HG02642 (cell line): ENCODE measurements around the gene GJA1.
"Not testable (repeated sequence)": the region's sequence is repeated elsewhere in the genome, so short reads cannot be mapped to it uniquely, and the experiment has no call there.

ENCODE experiments used
- ATAC-seq: cut with Tn5 transposase; IDR thresholded peaks from one replicate; pipeline ENCODE4 v1.9.1; 2021; ENCODE audit warnings: mild to moderate bottlenecking; ENCODE audit not compliant: unreplicated experiment, poor library complexity

Gene GJA1

DNA sequence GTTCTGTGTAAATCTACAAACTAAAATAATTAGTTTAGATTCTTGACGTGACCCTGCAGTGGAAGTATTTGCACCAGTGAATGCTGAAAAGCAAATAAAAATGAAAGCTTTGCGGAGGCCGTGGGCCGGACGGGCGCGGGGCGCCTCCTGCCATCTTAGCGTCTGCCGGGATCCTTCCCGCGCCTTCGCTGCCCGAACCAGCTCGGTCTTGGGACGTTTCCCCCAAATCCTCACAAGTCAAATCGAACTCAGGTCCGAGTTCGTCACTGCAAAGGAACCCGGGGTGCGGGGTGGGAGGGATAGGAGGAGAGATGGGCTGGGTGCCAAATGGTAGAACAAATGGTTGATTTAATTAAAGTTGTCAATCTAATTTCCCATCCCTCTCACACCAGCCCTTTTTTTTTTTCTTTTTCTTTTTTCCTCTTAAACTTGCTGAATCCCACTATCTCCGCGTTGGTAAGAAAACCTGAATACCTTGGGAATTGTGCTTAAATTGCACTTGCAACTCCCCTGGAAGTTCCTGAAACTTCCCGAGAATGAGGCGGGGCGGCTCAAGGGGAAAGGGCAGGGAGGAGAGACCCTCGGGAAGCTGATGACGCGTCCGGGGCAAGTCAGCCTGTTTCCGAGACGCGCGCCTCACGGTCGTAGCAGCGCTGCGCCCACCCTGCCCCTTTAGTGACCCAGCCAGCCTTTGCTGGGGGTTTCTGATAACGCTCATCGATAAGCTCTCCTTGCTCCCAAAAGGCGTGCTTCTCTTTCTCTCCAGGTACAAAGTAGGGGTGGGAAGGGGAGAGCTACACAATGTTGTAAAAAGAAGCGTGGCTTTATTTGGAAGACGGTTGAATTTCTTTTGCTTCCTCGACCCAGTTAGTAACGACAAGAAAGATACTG, 1.8 kb downstream of the GJA1 start:
- peak; percentile 51 for ATAC-seq

GRCh38 chr6:121437851-121438651, 2.6 kb downstream of the GJA1 start:
- ATAC-seq = no peak

DNA sequence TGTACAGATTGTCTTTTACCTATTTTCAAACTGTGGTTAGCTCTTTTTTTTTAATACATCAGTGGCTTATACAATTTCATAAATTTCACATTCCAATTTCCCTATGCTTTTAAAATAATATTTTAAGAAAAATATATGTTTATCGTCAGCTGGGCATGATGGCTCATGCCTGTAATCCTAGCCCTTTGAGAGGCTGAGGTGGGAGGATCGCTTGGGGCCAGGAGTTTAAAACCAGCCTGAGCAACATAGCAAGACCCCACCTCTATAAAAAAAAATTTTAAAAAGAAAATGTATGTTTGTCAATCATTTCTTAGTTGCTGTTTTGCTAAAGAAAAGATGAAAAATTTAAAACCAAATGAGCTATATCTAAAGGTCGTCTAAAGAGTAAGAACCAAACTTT, 3.4 kb downstream of the GJA1 start:
- no peak for ATAC-seq

GRCh38 chr6:121439475-121439874, 4.0 kb downstream of the GJA1 start:
- no peak for ATAC-seq

GRCh38 chr6:121439926-121440325, 4.5 kb downstream of the GJA1 start:
- ATAC-seq = no peak

DNA sequence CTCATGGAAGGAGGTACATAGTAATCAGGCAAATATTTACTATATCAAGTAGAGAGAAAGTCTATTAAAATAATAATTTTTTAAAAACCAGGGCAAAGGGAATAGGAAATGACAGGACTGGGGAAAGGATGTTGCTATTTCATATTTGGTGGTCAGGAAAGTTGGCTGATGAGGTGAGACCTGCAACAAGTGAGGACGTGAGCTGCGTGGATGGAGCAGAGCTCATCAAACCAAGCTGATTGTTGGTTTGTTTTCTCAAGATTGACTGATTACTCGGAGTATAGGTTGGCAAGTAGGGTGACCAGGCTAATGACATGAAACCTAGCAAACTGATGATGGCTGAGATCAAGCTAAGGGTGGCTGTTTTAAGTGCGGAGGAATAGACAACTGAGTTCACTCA, 6.0 kb downstream of the GJA1 start:
- no peak for ATAC-seq

DNA sequence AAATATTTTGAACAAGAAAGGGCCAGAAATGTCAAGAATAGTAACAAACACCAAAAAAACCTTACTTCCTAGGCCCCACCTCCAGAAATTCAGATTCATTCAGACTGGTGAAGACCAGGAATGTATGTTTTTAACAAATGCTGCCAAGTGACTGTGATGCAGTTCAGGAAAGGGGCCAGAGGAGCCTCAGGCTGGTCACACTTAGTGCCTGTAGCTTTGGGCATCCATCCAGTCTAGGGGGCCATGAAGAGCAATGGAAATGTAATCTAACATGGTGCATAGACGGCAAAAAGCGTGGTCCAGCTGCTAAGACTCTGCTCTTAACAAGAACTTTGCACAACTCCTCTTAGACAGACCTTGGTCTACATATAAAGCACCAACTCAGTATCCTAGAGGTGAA, 7.1 kb downstream of the GJA1 start:
- no peak for ATAC-seq

- no peak for ATAC-seq
Measured at GRCh38 chr6:121443971-121444541, 8.6 kb downstream of the GJA1 start.

DNA sequence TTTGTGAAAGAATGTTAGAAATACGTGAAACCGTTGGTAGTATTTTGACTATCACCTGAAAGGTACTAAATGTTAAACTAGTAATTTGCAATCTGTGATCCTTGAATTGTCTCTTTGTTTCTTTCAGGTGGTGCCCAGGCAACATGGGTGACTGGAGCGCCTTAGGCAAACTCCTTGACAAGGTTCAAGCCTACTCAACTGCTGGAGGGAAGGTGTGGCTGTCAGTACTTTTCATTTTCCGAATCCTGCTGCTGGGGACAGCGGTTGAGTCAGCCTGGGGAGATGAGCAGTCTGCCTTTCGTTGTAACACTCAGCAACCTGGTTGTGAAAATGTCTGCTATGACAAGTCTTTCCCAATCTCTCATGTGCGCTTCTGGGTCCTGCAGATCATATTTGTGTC, 11.3 kb downstream of the GJA1 start:
- not testable (repeated sequence) for ATAC-seq

GRCh38 chr6:121447746-121448145, 12.3 kb downstream of the GJA1 start:
- ATAC-seq = not testable (repeated sequence)

DNA sequence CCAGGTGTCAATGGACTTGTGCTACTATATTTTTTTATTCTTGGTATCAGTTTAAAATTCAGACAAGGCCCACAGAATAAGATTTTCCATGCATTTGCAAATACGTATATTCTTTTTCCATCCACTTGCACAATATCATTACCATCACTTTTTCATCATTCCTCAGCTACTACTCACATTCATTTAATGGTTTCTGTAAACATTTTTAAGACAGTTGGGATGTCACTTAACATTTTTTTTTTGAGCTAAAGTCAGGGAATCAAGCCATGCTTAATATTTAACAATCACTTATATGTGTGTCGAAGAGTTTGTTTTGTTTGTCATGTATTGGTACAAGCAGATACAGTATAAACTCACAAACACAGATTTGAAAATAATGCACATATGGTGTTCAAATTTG, 13.1 kb downstream of the GJA1 start:
- ATAC-seq = not testable (repeated sequence)

DNA sequence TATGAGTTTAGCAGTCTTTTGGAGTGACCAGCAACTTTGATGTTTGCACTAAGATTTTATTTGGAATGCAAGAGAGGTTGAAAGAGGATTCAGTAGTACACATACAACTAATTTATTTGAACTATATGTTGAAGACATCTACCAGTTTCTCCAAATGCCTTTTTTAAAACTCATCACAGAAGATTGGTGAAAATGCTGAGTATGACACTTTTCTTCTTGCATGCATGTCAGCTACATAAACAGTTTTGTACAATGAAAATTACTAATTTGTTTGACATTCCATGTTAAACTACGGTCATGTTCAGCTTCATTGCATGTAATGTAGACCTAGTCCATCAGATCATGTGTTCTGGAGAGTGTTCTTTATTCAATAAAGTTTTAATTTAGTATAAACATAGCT, 13.9 kb downstream of the GJA1 start:
- ATAC-seq = no peak

GRCh38 chr6:121450242-121450641, 14.8 kb downstream of the GJA1 start:
- ATAC-seq = no peak

DNA sequence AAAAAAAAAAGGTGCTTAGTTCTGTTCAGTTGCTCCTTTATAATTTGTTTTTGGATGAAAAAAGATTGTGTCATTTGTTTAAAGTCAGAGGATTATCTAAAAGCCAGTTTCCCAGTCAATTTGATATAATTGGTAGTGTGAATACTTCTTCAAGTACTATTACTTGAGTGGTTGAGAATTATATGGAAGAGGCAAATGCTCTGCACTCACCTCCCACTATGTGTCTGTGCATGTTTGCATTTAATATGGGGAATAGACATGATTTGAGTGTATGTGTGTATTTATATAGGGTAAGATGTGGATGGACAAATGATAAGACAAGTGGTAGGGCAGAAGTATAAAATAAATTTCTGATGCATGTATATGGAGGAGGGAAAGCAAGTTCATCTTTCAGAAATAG, 15.8 kb downstream of the GJA1 start:
- no peak for ATAC-seq

DNA sequence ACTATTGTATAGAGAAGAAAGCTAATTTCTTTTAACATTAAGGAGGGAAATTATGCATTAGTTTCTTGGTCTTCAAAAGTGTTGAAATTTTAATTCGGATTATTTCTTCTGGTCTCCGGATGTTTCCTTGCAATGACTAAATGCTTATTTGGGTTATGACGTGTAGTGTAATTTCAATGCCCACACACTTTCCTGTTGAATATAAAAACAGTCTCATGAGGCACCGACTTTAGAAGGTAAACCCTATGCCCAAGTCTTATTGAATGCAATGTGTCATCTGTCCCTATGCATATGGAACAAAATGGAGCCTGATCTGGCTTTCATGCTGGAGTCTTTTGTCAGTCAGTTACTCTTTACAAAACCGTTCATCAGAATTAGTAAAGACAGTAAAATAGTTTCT, 17.7 kb downstream of the GJA1 start:
- ATAC-seq = no peak

DNA sequence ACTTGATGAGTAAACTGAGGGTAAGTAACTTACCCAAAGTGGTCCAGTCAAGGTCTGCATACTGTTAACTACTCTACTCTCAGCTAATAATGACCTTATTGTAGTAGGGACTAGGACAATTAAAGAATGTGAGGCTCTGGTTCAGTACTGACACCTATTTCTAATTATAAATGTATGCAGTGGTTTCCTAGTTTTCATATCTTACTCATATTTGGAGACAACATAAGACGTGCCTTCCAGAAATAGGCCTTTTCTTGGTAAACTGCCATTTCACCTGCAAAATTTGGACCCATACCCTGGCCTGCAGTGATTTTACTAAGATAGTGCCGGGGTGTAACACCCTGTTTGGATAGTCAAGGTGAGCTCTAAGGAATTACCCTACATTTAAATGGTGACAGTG, 24.7 kb downstream of the GJA1 start:
- ATAC-seq = no peak

DNA sequence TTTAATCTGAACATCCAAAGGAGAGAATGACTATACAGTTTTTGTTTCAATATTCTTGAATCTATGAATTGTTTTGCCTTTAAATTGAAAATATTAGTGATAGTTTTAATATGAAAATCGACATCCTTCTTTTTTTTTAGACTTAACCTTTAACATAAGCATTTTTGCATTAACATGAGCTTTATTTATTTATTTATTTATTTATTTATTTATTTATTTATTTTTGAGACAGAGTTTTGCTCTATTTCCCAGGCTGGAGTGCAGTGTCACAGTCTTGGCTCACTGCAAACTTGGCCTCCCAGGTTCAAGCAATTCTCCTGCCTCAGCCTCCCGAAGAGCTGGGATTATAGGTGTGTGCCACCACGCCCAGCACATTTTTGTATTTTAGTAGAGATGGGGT, 27.6 kb downstream of the GJA1 start:
- no peak for ATAC-seq

DNA sequence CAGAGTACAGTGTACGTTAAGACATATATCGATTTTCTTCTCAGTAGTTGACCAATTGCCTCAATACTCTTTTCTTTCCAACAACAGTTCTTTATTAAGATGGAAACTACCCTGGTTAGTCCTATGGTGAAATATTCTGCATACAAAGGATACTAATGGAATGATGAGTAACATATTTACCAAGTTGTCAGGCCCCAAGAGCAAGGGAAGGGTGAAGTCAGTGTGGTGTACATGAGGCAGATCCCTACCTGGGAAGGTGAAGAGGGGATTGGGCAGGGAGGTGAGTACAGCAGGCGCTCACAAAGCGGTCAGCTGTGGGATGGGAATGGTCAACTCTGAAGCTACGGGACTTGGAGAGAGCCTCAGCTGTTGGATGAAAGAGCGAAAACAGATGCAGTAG, 29.7 kb downstream of the GJA1 start:
- ATAC-seq = no peak

- no peak for ATAC-seq
Measured at GRCh38 chr6:121479486-121480098, 44.1 kb downstream of the GJA1 start.

DNA sequence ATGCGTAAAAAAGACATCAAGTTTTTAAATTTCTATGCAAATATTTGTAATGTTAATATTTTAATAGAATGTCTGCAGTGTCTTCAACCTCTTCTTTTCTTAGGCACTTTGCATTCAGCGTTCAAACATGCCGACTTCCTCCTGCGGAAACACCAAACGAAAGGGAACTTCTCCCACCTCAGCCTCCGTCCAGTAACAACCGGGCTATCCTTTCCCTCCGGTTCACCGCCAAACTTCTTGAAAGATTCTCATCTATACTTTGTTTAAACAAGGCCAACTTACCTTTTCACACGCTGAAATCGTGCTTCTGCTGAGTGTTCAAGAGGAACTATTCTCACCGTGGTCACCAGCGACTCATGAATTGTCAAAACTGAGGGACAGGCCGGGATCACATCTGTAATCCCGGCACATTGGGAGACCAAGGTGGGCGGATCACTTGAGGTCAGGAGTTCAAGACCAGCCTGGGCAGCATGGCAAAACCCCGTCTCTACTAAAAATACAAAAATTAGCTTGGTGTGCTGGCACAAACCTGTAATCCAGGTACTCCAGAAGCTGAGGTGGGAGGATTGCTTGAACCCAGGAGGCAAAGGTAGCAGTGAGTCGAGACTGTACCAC, 44.8 kb downstream of the GJA1 start:
- no peak for ATAC-seq
